H9 (cell line): ENCODE measurements around the gene CENPC. TPM values are rescaled to one million over a fixed set of nuclear protein-coding genes. Genes with fewer than 3 reads are reported as not detected.

ENCODE experiments used
- DNase-seq: peaks from one replicate; pipeline ENCODE4 v3.0.0-alpha.2; 2017
- H2AFZ ChIP-seq: one replicate; pipeline ENCODE4 v1.6.1; 2013; ENCODE audit warnings: mild to moderate bottlenecking, low read length, control low read depth, moderate library complexity
- H2AK5ac ChIP-seq: 2 replicates; pipeline ENCODE4 v1.6.1; 2013; ENCODE audit warnings: low read length, control low read depth, mixed read lengths; ENCODE audit not compliant: insufficient read length
- H2BK120ac ChIP-seq: one replicate; pipeline ENCODE4 v1.6.1; 2013; ENCODE audit warnings: low read depth, mild to moderate bottlenecking, low read length, control low read depth, inconsistent platforms; ENCODE audit not compliant: poor library complexity, severe bottlenecking
- H2BK12ac ChIP-seq: 2 replicates; pipeline ENCODE4 v1.6.1; 2013; ENCODE audit warnings: low read length, control low read depth, mixed read lengths, low read depth; ENCODE audit not compliant: insufficient read length
- H2BK15ac ChIP-seq: 2 replicates; pipeline ENCODE4 v1.6.1; 2013; ENCODE audit warnings: low read depth, low read length, control low read depth
- H2BK20ac ChIP-seq: one replicate; pipeline ENCODE4 v1.6.1; 2013; ENCODE audit warnings: low read depth, mild to moderate bottlenecking, low read length, control low read depth, inconsistent platforms; ENCODE audit not compliant: poor library complexity, severe bottlenecking
- H2BK5ac ChIP-seq: 2 replicates; pipeline ENCODE4 v1.6.1; 2013; ENCODE audit warnings: low read length, control low read depth, mixed read lengths; ENCODE audit not compliant: insufficient read length
- H3K14ac ChIP-seq: 2 replicates; pipeline ENCODE4 v1.6.1; 2013; ENCODE audit warnings: low read length, control low read depth; ENCODE audit not compliant: insufficient read depth
- H3K18ac ChIP-seq: 2 replicates; pipeline ENCODE4 v1.6.1; 2013; ENCODE audit warnings: low read depth, mild to moderate bottlenecking, mixed read lengths, low read length, control low read depth; ENCODE audit not compliant: insufficient read length
- H3K23ac ChIP-seq: 2 replicates; pipeline ENCODE4 v1.6.1; 2013; ENCODE audit warnings: low read length, control low read depth, mixed read lengths, low read depth; ENCODE audit not compliant: insufficient read length
- H3K23me2 ChIP-seq: 2 replicates; pipeline ENCODE4 v1.6.1; 2013; ENCODE audit warnings: low read depth, mild to moderate bottlenecking, mixed read lengths, low read length, control low read depth; ENCODE audit not compliant: insufficient read length, poor library complexity, severe bottlenecking
- H3K27ac ChIP-seq: 2 replicates; pipeline ENCODE4 v1.5.1; 2013; ENCODE audit warnings: low read length, control low read depth, mixed read lengths, low read depth; ENCODE audit not compliant: insufficient read length
- H3K27me3 ChIP-seq: 2 replicates; pipeline ENCODE4 v1.6.1; 2013; ENCODE audit warnings: low read length, control low read depth, inconsistent platforms; ENCODE audit not compliant: insufficient read depth
- H3K4ac ChIP-seq: 2 replicates; pipeline ENCODE4 v1.6.1; 2013; ENCODE audit warnings: low read depth, mild to moderate bottlenecking, control low read depth, inconsistent platforms, low read length, moderate library complexity
- H3K4me1 ChIP-seq: 2 replicates; pipeline ENCODE4 v1.6.1; 2013; ENCODE audit warnings: low read length, control low read depth, inconsistent platforms; ENCODE audit not compliant: insufficient read depth
- H3K4me2 ChIP-seq: 2 replicates; pipeline ENCODE4 v1.6.1; 2013; ENCODE audit warnings: low read length, control low read depth, mixed read lengths; ENCODE audit not compliant: insufficient read length, insufficient read depth
- H3K56ac ChIP-seq: 2 replicates; pipeline ENCODE4 v1.6.1; 2013; ENCODE audit warnings: low read depth, mild to moderate bottlenecking, mixed read lengths, low read length, control low read depth; ENCODE audit not compliant: insufficient read length
- H3K79me1 ChIP-seq: 2 replicates; pipeline ENCODE4 v1.6.1; 2013; ENCODE audit warnings: low read depth, mild to moderate bottlenecking, moderate library complexity, low read length, control low read depth, inconsistent platforms; ENCODE audit not compliant: insufficient read depth, poor library complexity, severe bottlenecking
- H3K79me2 ChIP-seq: 2 replicates; pipeline ENCODE4 v1.6.1; 2013; ENCODE audit warnings: low read length, control low read depth, inconsistent platforms; ENCODE audit not compliant: insufficient read depth
- H3K9ac ChIP-seq: 2 replicates; pipeline ENCODE4 v1.6.1; 2013; ENCODE audit warnings: low read length, control low read depth, mixed read lengths; ENCODE audit not compliant: insufficient read length; ENCODE audit errors: extremely low read depth
- H3K9me3 ChIP-seq: one replicate; pipeline ENCODE4 v1.6.1; 2013; ENCODE audit warnings: low read depth, low read length, inconsistent platforms; ENCODE audit not compliant: control insufficient read depth
- H3T11ph ChIP-seq: one replicate; pipeline ENCODE4 v1.6.1; 2013; ENCODE audit warnings: mild to moderate bottlenecking, low read length, control low read depth, inconsistent platforms
- H4K20me1 ChIP-seq: one replicate; pipeline ENCODE4 v1.6.1; 2013; ENCODE audit not compliant: control insufficient read depth, insufficient read length, insufficient read depth
- H4K5ac ChIP-seq: 2 replicates; pipeline ENCODE4 v1.6.1; 2013; ENCODE audit warnings: low read depth, mild to moderate bottlenecking, mixed read lengths, low read length, control low read depth; ENCODE audit not compliant: insufficient read length
- H4K8ac ChIP-seq: replicated peaks from 2 replicates; pipeline ENCODE4 v1.6.1; 2013; ENCODE audit warnings: low read length, control low read depth, mixed read lengths, low read depth; ENCODE audit not compliant: insufficient read length
- H4K91ac ChIP-seq: 2 replicates; pipeline ENCODE4 v1.6.1; 2013; ENCODE audit warnings: low read depth, mild to moderate bottlenecking, moderate library complexity, mixed read lengths, low read length, control low read depth; ENCODE audit not compliant: insufficient read length
- H3K27ac Mint-ChIP-seq, 3 experiments: 2 replicates in 2 of 3; 3 replicates in 1 of 3; pipeline ENCODE4 v1.8.0; 2020 to 2021; ENCODE audit warnings: mixed read lengths in 3 of 3, mild to moderate bottlenecking in 1 of 3, moderate library complexity in 1 of 3
- H3K27me3 Mint-ChIP-seq: 2 replicates; pipeline ENCODE4 v1.8.0; 2021; ENCODE audit warnings: low read depth, mild to moderate bottlenecking, moderate library complexity, mixed read lengths
- H3K36me3 Mint-ChIP-seq, 3 experiments: 2 replicates in 2 of 3; 3 replicates in 1 of 3; pipeline ENCODE4 v1.8.0; 2020 to 2021; ENCODE audit warnings: low read depth in 3 of 3, mixed read lengths in 3 of 3; ENCODE audit not compliant: insufficient read depth in 1 of 3
- H3K4me1 Mint-ChIP-seq, 2 experiments: 2 replicates each; pipeline ENCODE4 v1.8.0; 2020; ENCODE audit warnings: mixed read lengths in 2 of 2
- H3K4me3 Mint-ChIP-seq, 2 experiments: 2 replicates in 1 of 2; 3 replicates in 1 of 2; pipeline ENCODE4 v1.8.0; 2020 to 2021; ENCODE audit warnings: mild to moderate bottlenecking in 2 of 2, mixed read lengths in 2 of 2, moderate library complexity in 1 of 2
- H3K9me3 Mint-ChIP-seq, 2 experiments: 2 replicates in 1 of 2; 3 replicates in 1 of 2; pipeline ENCODE4 v1.8.0; 2020; ENCODE audit warnings: mild to moderate bottlenecking in 2 of 2, mixed read lengths in 2 of 2, moderate library complexity in 1 of 2
- WGBS: extraction: QIAGEN DNeasy Blood & Tissue Kit; methylation state at CpG from one replicate; pipeline ENCODE4 v1.1.7; 2013; ENCODE audit warnings: missing lambda C conversion rate, low lambda C conversion rate, mixed read lengths; ENCODE audit not compliant: insufficient read length; ENCODE audit errors: extremely low coverage; 5-methylcytosine and 5-hydroxymethylcytosine counted together
- total RNA-seq: library from RNA; stranded (reverse); gene quantifications from 2 replicates; pipeline ENCODE4 v1.2.1, GENCODE V29; 2021
- TF ChIP-seq, protein P1 (sequence below): fragments of 200-600 bp; sonication (generic); conservative IDR thresholded peaks from 3 replicates; pipeline ENCODE4 v1.8.0; 2021; ENCODE audit warnings: antibody characterized with exemption, mild to moderate bottlenecking

CENPC gene
- total RNA-seq, 1 experiment from 2014 or later: 18.8 TPM

- no peaks in the 10 kb centered on the region for H3K79me1 ChIP-seq
- H2BK120ac ChIP-seq: no peak overlapping the region
- H2BK12ac ChIP-seq: no peak overlapping the region
- no CpG with 5 or more reads among the region's 13 CpGs for WGBS
- no peak overlapping the region for H3K23ac ChIP-seq
- H3K9me3 Mint-ChIP-seq: no peaks in the 10 kb centered on the region
- H3K18ac ChIP-seq: peak overlapping the region; percentile 3
- no peak overlapping the region for H2BK5ac ChIP-seq
- no peaks in the 10 kb centered on the region for H4K20me1 ChIP-seq
- DNase-seq: no peak
- H4K5ac ChIP-seq: no peak overlapping the region
- no peak overlapping the region for H3K4me3 Mint-ChIP-seq
- no peak overlapping the region for H3K27ac ChIP-seq
- TF ChIP-seq, protein P1, sequence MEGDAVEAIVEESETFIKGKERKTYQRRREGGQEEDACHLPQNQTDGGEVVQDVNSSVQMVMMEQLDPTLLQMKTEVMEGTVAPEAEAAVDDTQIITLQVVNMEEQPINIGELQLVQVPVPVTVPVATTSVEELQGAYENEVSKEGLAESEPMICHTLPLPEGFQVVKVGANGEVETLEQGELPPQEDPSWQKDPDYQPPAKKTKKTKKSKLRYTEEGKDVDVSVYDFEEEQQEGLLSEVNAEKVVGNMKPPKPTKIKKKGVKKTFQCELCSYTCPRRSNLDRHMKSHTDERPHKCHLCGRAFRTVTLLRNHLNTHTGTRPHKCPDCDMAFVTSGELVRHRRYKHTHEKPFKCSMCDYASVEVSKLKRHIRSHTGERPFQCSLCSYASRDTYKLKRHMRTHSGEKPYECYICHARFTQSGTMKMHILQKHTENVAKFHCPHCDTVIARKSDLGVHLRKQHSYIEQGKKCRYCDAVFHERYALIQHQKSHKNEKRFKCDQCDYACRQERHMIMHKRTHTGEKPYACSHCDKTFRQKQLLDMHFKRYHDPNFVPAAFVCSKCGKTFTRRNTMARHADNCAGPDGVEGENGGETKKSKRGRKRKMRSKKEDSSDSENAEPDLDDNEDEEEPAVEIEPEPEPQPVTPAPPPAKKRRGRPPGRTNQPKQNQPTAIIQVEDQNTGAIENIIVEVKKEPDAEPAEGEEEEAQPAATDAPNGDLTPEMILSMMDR: no peak
- no peak overlapping the region for H4K8ac ChIP-seq
- peak overlapping the region in 2 of 3 experiments; percentile 11 to 35; a peak in 3 of 7 replicates for H3K27ac Mint-ChIP-seq
- no peaks in the 10 kb centered on the region; the same call in 1 of the 2 replicates for H3K4me1 ChIP-seq
- no peak overlapping the region for H4K91ac ChIP-seq
- H3K79me2 ChIP-seq: no peaks in the 10 kb centered on the region
- H3K14ac ChIP-seq: no peak overlapping the region
- H3K9ac ChIP-seq: no peak overlapping the region
- H3K27me3 ChIP-seq: no peaks in the 10 kb centered on the region
- H2BK15ac ChIP-seq: no peak overlapping the region
- no peak overlapping the region for H3K56ac ChIP-seq
- H3K4me1 Mint-ChIP-seq: peaks cover 10 to 12% of the 10 kb centered on the region in 2 experiments
- H3K23me2 ChIP-seq: no peaks in the 10 kb centered on the region
- H3K4me2 ChIP-seq: no peak overlapping the region
- no peak overlapping the region for H3K4ac ChIP-seq
- no peaks in the 10 kb centered on the region for H3K9me3 ChIP-seq
- no peak overlapping the region for H2BK20ac ChIP-seq
- no peaks in the 10 kb centered on the region for H3K36me3 Mint-ChIP-seq
- no peak overlapping the region for H2AK5ac ChIP-seq
- H2AFZ ChIP-seq: no peak overlapping the region
- no peaks in the 10 kb centered on the region for H3K27me3 Mint-ChIP-seq
- H3T11ph ChIP-seq: no peak overlapping the region
Measured at GRCh38 chr4:67575232-67576058, 30.1 kb upstream of the CENPC start.
